Osteoblast (primary cell): ENCODE data around the gene HBA2. TPM values are rescaled to one million over a fixed set of nuclear protein-coding genes. Genes with fewer than 3 reads are reported as not detected.

Experiments
- DNase-seq: peaks from one replicate; pipeline ENCODE4 v3.0.0; 2011; ENCODE audit warnings: low spot score, mixed read lengths; ENCODE audit not compliant: insufficient read length; ENCODE audit errors: missing footprints
- H2AFZ ChIP-seq: 2 replicates; pipeline ENCODE4 v1.6.0; 2011; ENCODE audit warnings: mild to moderate bottlenecking, low read length
- H3K27ac ChIP-seq: 2 replicates; pipeline ENCODE4 v1.5.1; 2011; ENCODE audit warnings: mild to moderate bottlenecking, low read depth, low read length, moderate library complexity
- H3K27me3 ChIP-seq: 2 replicates; pipeline ENCODE4 v1.6.0; 2012; ENCODE audit warnings: mild to moderate bottlenecking, control low read depth, inconsistent platforms, low read length, moderate library complexity; ENCODE audit not compliant: insufficient read depth
- H3K36me3 ChIP-seq: 2 replicates; pipeline ENCODE4 v1.5.1; 2011; ENCODE audit warnings: mild to moderate bottlenecking, low read length, control low read depth, moderate library complexity; ENCODE audit not compliant: insufficient read depth
- H3K4me1 ChIP-seq: 2 replicates; pipeline ENCODE4 v1.5.1; 2011; ENCODE audit warnings: mild to moderate bottlenecking, low read length, control low read depth, moderate library complexity; ENCODE audit not compliant: insufficient read depth
- H3K4me2 ChIP-seq: 2 replicates; pipeline ENCODE4 v1.6.0; 2011; ENCODE audit warnings: mild to moderate bottlenecking, low read length; ENCODE audit not compliant: insufficient read depth
- H3K4me3 ChIP-seq: fragments of 200-600 bp; sonication (generic); 3 replicates; pipeline ENCODE4 v1.5.1; 2012; ENCODE audit warnings: mild to moderate bottlenecking, low read length, inconsistent platforms; ENCODE audit not compliant: insufficient read depth
- H3K79me2 ChIP-seq: 2 replicates; pipeline ENCODE4 v1.6.0; 2012; ENCODE audit warnings: mild to moderate bottlenecking, low read length, control low read depth, inconsistent platforms; ENCODE audit not compliant: insufficient read depth
- H3K9me3 ChIP-seq: 2 replicates; pipeline ENCODE4 v1.5.1; 2011; ENCODE audit warnings: low read depth, low read length, control low read depth
- H4K20me1 ChIP-seq: 2 replicates; pipeline ENCODE4 v1.6.0; 2012; ENCODE audit warnings: mild to moderate bottlenecking, low read length, control low read depth; ENCODE audit not compliant: insufficient read depth
- CTCF ChIP-seq: IDR thresholded peaks from 2 replicates; pipeline ENCODE4 v1.5.1; 2011; ENCODE audit warnings: mild to moderate bottlenecking, low read depth, low read length, moderate library complexity; ENCODE audit errors: extremely low read depth
- total RNA-seq: library from RNA; depleted of rRNA; stranded (reverse); fragments of >200 nt; gene quantifications from 2 replicates; pipeline ENCODE4 v1.2.3, GENCODE V29; 2012

The HBA2 gene
- total RNA-seq, 1 donor = not detected

GRCh38 chr16:164827-165538 lies 7.7 kb upstream of the HBA2 start:
- H3K27me3 ChIP-seq = peaks cover 43% of the 10 kb centered on the region
- H2AFZ ChIP-seq = no peak overlapping the region
- no peaks in the 10 kb centered on the region for H4K20me1 ChIP-seq
- H3K9me3 ChIP-seq = no peaks in the 10 kb centered on the region
- no peaks in the 10 kb centered on the region for H3K36me3 ChIP-seq
- H3K27ac ChIP-seq = no peak overlapping the region
- no peak overlapping the region for H3K4me3 ChIP-seq
- TF ChIP-seq CTCF = no peak
- H3K4me2 ChIP-seq = no peak overlapping the region
- H3K4me1 ChIP-seq = no peaks in the 10 kb centered on the region
- peak; percentile 69 for DNase-seq
- H3K79me2 ChIP-seq = no peaks in the 10 kb centered on the region

GRCh38 chr16:165539-166374 lies 6.9 kb upstream of the HBA2 start, which contains the start of gene HBM:
TSS of gene HBM (plus strand) at chr16:165978. CDS start at chr16:165998, 20 bp downstream.
- peak; percentile 90 for DNase-seq
- H3K9me3 ChIP-seq = no peaks in the 10 kb centered on the region
- no peaks in the 10 kb centered on the region for H3K79me2 ChIP-seq
- no peak within 1 kb of the TSS for H2AFZ ChIP-seq
- no peak within 1 kb of the TSS for H3K27ac ChIP-seq
- no peaks in the 10 kb centered on the region for H3K4me1 ChIP-seq
- no peak for TF ChIP-seq CTCF
- H3K4me3 ChIP-seq = no peak within 1 kb of the TSS
- no peak within 1 kb of the TSS for H3K4me2 ChIP-seq
- peaks cover 45% of the 10 kb centered on the region for H3K27me3 ChIP-seq
- H4K20me1 ChIP-seq = no peaks in the 10 kb centered on the region
- no peaks in the 10 kb centered on the region for H3K36me3 ChIP-seq

- Histone ChIP-seq H2AFZ (no peak overlapping the region), H3K9me3 (no peaks in the 10 kb centered on the region), H3K4me1 (no peaks in the 10 kb centered on the region), H3K36me3 (no peaks in the 10 kb centered on the region), H4K20me1 (no peaks in the 10 kb centered on the region), H3K27me3 (peaks cover 47% of the 10 kb centered on the region), H3K27ac (no peak overlapping the region), H3K4me2 (no peak overlapping the region), H3K79me2 (no peaks in the 10 kb centered on the region), H3K4me3 (no peak overlapping the region)
- DNase-seq = peak; percentile 90
- no peak for TF ChIP-seq CTCF
Observed at GRCh38 chr16:166375-167121, 6.1 kb upstream of the HBA2 start.
